Choroid plexus epithelial cell (primary cell): ENCODE results near the gene RABL3.
A peak's percentile ranks its signal among the peaks of the same experiment; 100 is the strongest.
"Not testable (repeated sequence)": the region's sequence is repeated elsewhere in the genome, so short reads cannot be mapped to it uniquely, and the experiment has no call there.

Source experiments
- DNase-seq: peaks from one replicate; pipeline ENCODE4 v3.0.0-alpha.2; 2010; ENCODE audit warnings: low read depth
- H3K4me3 ChIP-seq: 2 replicates; pipeline ENCODE4 v1.5.1; 2011; ENCODE audit warnings: low read depth, mild to moderate bottlenecking, control low read depth, low read length, moderate library complexity
- CTCF ChIP-seq: conservative IDR thresholded peaks from 2 replicates; pipeline ENCODE4 v1.5.1; 2011; ENCODE audit warnings: low read depth, mild to moderate bottlenecking, control low read depth, inconsistent platforms, low read length, moderate library complexity

RABL3 gene

DNA sequence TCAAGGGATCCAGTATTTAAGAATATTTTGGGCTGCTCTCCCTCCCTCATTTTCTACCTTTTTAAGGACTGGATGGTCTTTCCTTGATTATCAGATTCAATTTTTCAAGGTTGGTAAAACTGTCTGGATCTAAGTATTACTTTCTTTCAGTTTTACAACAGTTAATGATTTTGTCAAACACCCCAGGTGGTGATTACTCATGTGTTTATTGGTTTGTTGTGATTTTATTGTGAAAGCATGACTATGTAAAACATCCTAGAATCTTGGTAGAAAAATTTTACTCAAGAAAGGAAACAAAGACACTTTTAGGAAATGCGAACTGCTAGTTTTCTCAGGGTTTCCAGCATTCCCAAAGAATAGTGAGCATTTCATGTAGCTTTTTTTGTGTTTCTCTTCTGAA, 7.5 kb upstream of the RABL3 start:
- DNase-seq, result peak; percentile 13
- H3K4me3 ChIP-seq, result no peak overlapping the region
- no peak for TF ChIP-seq CTCF

DNA sequence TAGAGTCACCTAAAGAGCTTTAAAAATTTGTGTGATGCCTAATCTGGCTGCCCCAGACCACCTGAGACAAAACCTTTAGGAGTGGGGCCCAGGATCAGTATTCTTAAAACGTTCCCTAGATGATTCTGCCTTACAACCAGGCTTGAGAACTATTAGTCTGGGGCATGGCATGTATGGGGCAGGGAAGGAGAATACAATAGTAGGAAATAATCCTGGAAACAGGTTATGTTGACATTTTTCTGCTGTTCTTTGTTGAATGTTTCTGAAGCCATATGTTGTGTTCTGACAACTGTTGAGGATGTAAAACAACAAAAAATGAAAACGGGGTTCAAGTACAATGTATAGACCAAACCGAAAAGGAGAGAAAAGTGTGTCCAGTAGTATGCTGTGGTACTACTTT, 3.1 kb upstream of the RABL3 start:
- H3K4me3 ChIP-seq, result no peak overlapping the region
- DNase-seq, result no peak
- TF ChIP-seq CTCF, result no peak

- TF ChIP-seq CTCF, result no peak
- no peak for DNase-seq
- H3K4me3 ChIP-seq, result peak overlapping the region; percentile 95
Observed at GRCh38 chr3:120743556-120744195, 1.4 kb upstream of the RABL3 start.

- TF ChIP-seq CTCF, result no peak
- peak overlapping the region; percentile 95 for H3K4me3 ChIP-seq
- peak; percentile 48 for DNase-seq
Observed at GRCh38 chr3:120742849-120743365, 591 bp upstream of the RABL3 start.

GRCh38 chr3:120741837-120742197, 499 bp downstream of the RABL3 start:
- DNase-seq, result no peak
- H3K4me3 ChIP-seq, result peak overlapping the region; percentile 95
- no peak for TF ChIP-seq CTCF

- DNase-seq, result no peak
- H3K4me3 ChIP-seq, result peak overlapping the region; percentile 95
- TF ChIP-seq CTCF, result no peak
Observed at GRCh38 chr3:120741320-120741719, 996 bp downstream of the RABL3 start.

GRCh38 chr3:120738006-120738405, 4.3 kb downstream of the RABL3 start:
- not testable (repeated sequence) for DNase-seq, H3K4me3 ChIP-seq
